Erythroblast (primary cell): Measurements from ENCODE around the gene ONECUT1.

Experiments
- GATA1 ChIP-seq: IDR thresholded peaks from 2 replicates; pipeline ENCODE4 v1.6.1; 2011; ENCODE audit warnings: low read depth, mild to moderate bottlenecking, control low read depth, low read length, moderate library complexity
- POLR2A ChIP-seq: IDR thresholded peaks from 2 replicates; pipeline ENCODE4 v1.6.1; 2011; ENCODE audit warnings: mild to moderate bottlenecking, low read length

GRCh38 chr15:52733088-52733487 is 57.0 kb downstream of the ONECUT1 start:
- TF ChIP-seq POLR2A (no peak), GATA1 (no peak)
